Stomach smooth muscle (tissue), 2 donors: ENCODE results near the gene CDH18.

Source experiments
- H3K27ac ChIP-seq: one replicate; pipeline ENCODE4 v1.7.0; 2013; ENCODE audit warnings: mild to moderate bottlenecking, low read length, inconsistent platforms
- H3K27me3 ChIP-seq, 2 donors: one replicate each; pipeline ENCODE4 v1.7.0; 2013; ENCODE audit warnings: low read length in 2 of 2; ENCODE audit not compliant: insufficient read depth in 2 of 2, control insufficient read depth in 1 of 2
- H3K36me3 ChIP-seq, 2 donors: one replicate each; pipeline ENCODE4 v1.7.0; 2013; ENCODE audit warnings: low read length in 2 of 2; ENCODE audit not compliant: control insufficient read depth in 2 of 2, insufficient read depth in 2 of 2
- H3K4me1 ChIP-seq: one replicate; pipeline ENCODE4 v1.7.0; 2013; ENCODE audit warnings: low read length; ENCODE audit not compliant: control insufficient read depth, insufficient read depth
- H3K4me3 ChIP-seq, 2 donors: one replicate each; pipeline ENCODE4 v1.7.0; 2013; ENCODE audit warnings: low read length in 2 of 2
- H3K9ac ChIP-seq, 2 donors: one replicate each; pipeline ENCODE4 v1.7.0; 2013; ENCODE audit warnings: low read length in 2 of 2, mild to moderate bottlenecking in 1 of 2
- H3K9me3 ChIP-seq, 2 donors: one replicate each; pipeline ENCODE4 v1.7.0; 2013; ENCODE audit warnings: low read length in 2 of 2; ENCODE audit not compliant: control insufficient read depth in 2 of 2
- donor health status: healthy.
- donor health status: Pancreatic carcinoma.

CDH18 gene

GRCh38 chr5:19685473-19685872 is 302.5 kb downstream of the CDH18 start:
- no peaks in the 10 kb centered on the region for H3K27me3 ChIP-seq
- H3K9me3 ChIP-seq: no peaks in the 10 kb centered on the region
- no peak overlapping the region for H3K27ac ChIP-seq
- no peaks in the 10 kb centered on the region for H3K4me1 ChIP-seq
- H3K9ac ChIP-seq: no peak overlapping the region
- no peaks in the 10 kb centered on the region for H3K36me3 ChIP-seq
- H3K4me3 ChIP-seq: no peak overlapping the region

GRCh38 chr5:19676895-19677294 is 311.1 kb downstream of the CDH18 start:
- Histone ChIP-seq H3K9ac (no peak overlapping the region), H3K27me3 (no peaks in the 10 kb centered on the region), H3K4me1 (no peaks in the 10 kb centered on the region), H3K36me3 (no peaks in the 10 kb centered on the region), H3K27ac (no peak overlapping the region), H3K9me3 (no peaks in the 10 kb centered on the region), H3K4me3 (no peak overlapping the region)

DNA sequence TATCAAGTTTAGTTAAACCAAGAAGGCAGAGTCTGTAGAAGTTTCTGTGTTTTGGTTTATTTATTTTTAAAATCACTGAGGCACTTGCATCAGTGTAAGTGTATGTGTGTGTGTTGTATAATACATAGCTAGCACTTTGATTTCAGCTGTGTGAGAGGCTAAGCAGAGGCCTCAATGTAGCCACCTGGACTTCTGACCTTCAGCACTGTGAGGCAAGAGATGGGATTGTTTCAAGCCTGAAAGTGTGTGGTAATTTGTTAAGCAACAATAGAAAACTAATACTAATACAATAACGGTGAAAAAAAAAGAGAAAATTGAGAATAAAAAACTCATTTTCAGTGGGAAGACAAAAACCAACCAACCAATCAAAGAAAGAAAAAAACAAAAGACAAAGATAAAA is 327.3 kb downstream of the CDH18 start:
- no peaks in the 10 kb centered on the region for H3K36me3 ChIP-seq
- H3K27ac ChIP-seq: no peak overlapping the region
- no peaks in the 10 kb centered on the region for H3K9me3 ChIP-seq
- H3K9ac ChIP-seq: no peak overlapping the region
- H3K4me1 ChIP-seq: no peaks in the 10 kb centered on the region
- no peak overlapping the region for H3K4me3 ChIP-seq
- H3K27me3 ChIP-seq: no peaks in the 10 kb centered on the region

GRCh38 chr5:19655627-19656026 is 332.4 kb downstream of the CDH18 start:
- Histone ChIP-seq H3K36me3 (no peaks in the 10 kb centered on the region), H3K4me1 (no peaks in the 10 kb centered on the region), H3K9me3 (no peaks in the 10 kb centered on the region), H3K9ac (no peak overlapping the region), H3K27ac (no peak overlapping the region), H3K27me3 (no peaks in the 10 kb centered on the region), H3K4me3 (no peak overlapping the region)

DNA sequence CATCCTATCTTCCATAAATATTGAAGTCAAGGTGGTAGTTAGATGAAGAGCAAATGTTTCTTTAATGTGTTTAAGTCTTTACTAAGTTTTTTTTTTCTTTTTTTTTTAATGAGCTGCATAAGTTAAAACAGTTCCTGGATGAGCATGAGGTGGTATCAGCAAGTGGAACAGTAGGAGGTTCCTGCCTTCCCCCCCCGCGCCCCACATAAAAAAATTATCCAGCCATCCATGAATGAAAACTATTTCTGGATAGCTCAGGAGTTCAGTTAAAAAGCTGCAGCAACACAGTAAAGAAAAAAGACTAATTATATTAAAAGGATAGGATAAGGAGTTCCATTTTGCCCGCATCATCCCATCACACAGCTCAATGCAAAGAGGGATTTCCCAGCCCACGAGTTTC is 349.5 kb downstream of the CDH18 start:
- H3K36me3 ChIP-seq: no peaks in the 10 kb centered on the region
- H3K27ac ChIP-seq: no peak overlapping the region
- no peaks in the 10 kb centered on the region for H3K9me3 ChIP-seq
- H3K4me1 ChIP-seq: no peaks in the 10 kb centered on the region
- H3K27me3 ChIP-seq: no peaks in the 10 kb centered on the region
- H3K9ac ChIP-seq: no peak overlapping the region
- no peak overlapping the region for H3K4me3 ChIP-seq

GRCh38 chr5:19630876-19631275 is 357.1 kb downstream of the CDH18 start:
- Histone ChIP-seq H3K9ac (no peak overlapping the region), H3K4me3 (no peak overlapping the region), H3K27ac (no peak overlapping the region), H3K4me1 (no peaks in the 10 kb centered on the region), H3K9me3 (no peaks in the 10 kb centered on the region), H3K36me3 (no peaks in the 10 kb centered on the region), H3K27me3 (no peaks in the 10 kb centered on the region)

GRCh38 chr5:19626211-19626610 is 361.8 kb downstream of the CDH18 start:
- H3K27me3 ChIP-seq: no peaks in the 10 kb centered on the region
- no peaks in the 10 kb centered on the region for H3K4me1 ChIP-seq
- H3K36me3 ChIP-seq: no peaks in the 10 kb centered on the region
- no peak overlapping the region for H3K9ac ChIP-seq
- no peak overlapping the region for H3K4me3 ChIP-seq
- no peaks in the 10 kb centered on the region for H3K9me3 ChIP-seq
- H3K27ac ChIP-seq: no peak overlapping the region

GRCh38 chr5:19625562-19625961 is 362.4 kb downstream of the CDH18 start:
- Histone ChIP-seq H3K9me3 (no peaks in the 10 kb centered on the region), H3K36me3 (no peaks in the 10 kb centered on the region), H3K4me1 (no peaks in the 10 kb centered on the region), H3K4me3 (no peak overlapping the region), H3K9ac (no peak overlapping the region), H3K27me3 (no peaks in the 10 kb centered on the region), H3K27ac (no peak overlapping the region)

GRCh38 chr5:19619571-19619970 is 368.4 kb downstream of the CDH18 start:
- no peaks in the 10 kb centered on the region for H3K4me1 ChIP-seq
- H3K27ac ChIP-seq: no peak overlapping the region
- H3K27me3 ChIP-seq: no peaks in the 10 kb centered on the region
- H3K9ac ChIP-seq: no peak overlapping the region
- no peaks in the 10 kb centered on the region for H3K36me3 ChIP-seq
- no peaks in the 10 kb centered on the region for H3K9me3 ChIP-seq
- H3K4me3 ChIP-seq: no peak overlapping the region

DNA sequence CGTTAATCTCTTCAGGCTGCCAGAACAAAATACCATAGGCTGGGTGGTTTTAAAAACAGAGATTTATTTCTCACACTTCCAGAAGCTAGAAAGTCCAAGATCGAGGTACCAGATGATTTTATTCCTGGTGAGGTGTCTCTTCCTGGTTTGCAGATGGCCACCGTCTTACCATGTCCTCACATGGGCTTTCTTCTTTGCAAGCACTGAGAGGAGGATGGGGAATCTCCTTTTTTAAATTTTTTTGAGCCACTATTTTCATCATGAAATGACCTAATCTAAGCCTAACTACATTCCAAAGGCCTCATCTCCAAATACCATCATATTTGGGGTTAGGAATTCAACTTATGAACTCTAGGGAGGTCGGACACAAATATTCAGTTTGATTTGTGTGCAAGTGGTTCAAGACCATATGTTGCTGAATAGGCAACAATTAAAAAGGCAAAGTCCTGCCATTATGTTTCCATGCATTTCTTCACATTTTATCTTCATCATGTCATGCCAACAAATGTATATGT is 371.2 kb downstream of the CDH18 start:
- H3K9ac ChIP-seq: no peak overlapping the region
- no peaks in the 10 kb centered on the region for H3K36me3 ChIP-seq
- no peak overlapping the region for H3K4me3 ChIP-seq
- H3K9me3 ChIP-seq: no peaks in the 10 kb centered on the region
- no peaks in the 10 kb centered on the region for H3K4me1 ChIP-seq
- no peak overlapping the region for H3K27ac ChIP-seq
- no peaks in the 10 kb centered on the region for H3K27me3 ChIP-seq

GRCh38 chr5:19615661-19616060 is 372.3 kb downstream of the CDH18 start:
- Histone ChIP-seq H3K9me3 (no peaks in the 10 kb centered on the region), H3K9ac (no peak overlapping the region), H3K27me3 (no peaks in the 10 kb centered on the region), H3K4me1 (no peaks in the 10 kb centered on the region), H3K36me3 (no peaks in the 10 kb centered on the region), H3K27ac (no peak overlapping the region), H3K4me3 (no peak overlapping the region)
